DOHH2 (cell line): ENCODE measurements around the gene FUT8.

Experiments
- H3F3A ChIP-seq: fragments of 200-600 bp; sonication (generic), shearing (Covaris generic); 2 replicates; pipeline ENCODE4 v1.6.0; 2016; ENCODE audit warnings: antibody characterized with exemption, mild to moderate bottlenecking; ENCODE audit not compliant: control insufficient read depth, insufficient read depth
- H3K27ac ChIP-seq: fragments of 200-600 bp; sonication (generic); 2 replicates; pipeline ENCODE4 v1.5.1; 2014; ENCODE audit warnings: low read depth, mild to moderate bottlenecking, low read length, moderate library complexity
- H3K27me3 ChIP-seq: fragments of 200-600 bp; sonication (generic); 2 replicates; pipeline ENCODE4 v1.6.1; 2014; ENCODE audit warnings: mild to moderate bottlenecking, low read length, mixed read lengths; ENCODE audit not compliant: control insufficient read depth
- H3K36me3 ChIP-seq: fragments of 200-600 bp; sonication (generic); 2 replicates; pipeline ENCODE4 v1.6.1; 2014; ENCODE audit warnings: mild to moderate bottlenecking, low read length, moderate library complexity, mixed read lengths; ENCODE audit not compliant: control insufficient read depth
- H3K4me1 ChIP-seq: fragments of 200-600 bp; sonication (generic); 2 replicates; pipeline ENCODE4 v1.6.1; 2014; ENCODE audit warnings: mild to moderate bottlenecking, low read length, mixed read lengths; ENCODE audit not compliant: control insufficient read depth
- H3K4me2 ChIP-seq: fragments of 200-600 bp; sonication (generic); 2 replicates; pipeline ENCODE4 v1.6.0; 2014; ENCODE audit warnings: mild to moderate bottlenecking, low read length, moderate library complexity
- H3K4me3 ChIP-seq: fragments of 200-600 bp; sonication (generic); 2 replicates; pipeline ENCODE4 v1.5.1; 2014; ENCODE audit warnings: mild to moderate bottlenecking, low read length, mixed read lengths
- H3K79me2 ChIP-seq: fragments of 200-600 bp; sonication (generic); 2 replicates; pipeline ENCODE4 v1.6.1; 2014; ENCODE audit warnings: mild to moderate bottlenecking, low read length, mixed read lengths; ENCODE audit not compliant: control insufficient read depth
- H3K9me2 ChIP-seq: fragments of 200-600 bp; sonication (generic); replicated peaks from 2 replicates; pipeline ENCODE4 v1.6.1; 2014; ENCODE audit warnings: mild to moderate bottlenecking, low read length, mixed read lengths; ENCODE audit not compliant: control insufficient read depth
- H3K9me3 ChIP-seq: fragments of 200-600 bp; sonication (generic); 2 replicates; pipeline ENCODE4 v1.6.1; 2014; ENCODE audit warnings: antibody characterized with exemption, low read length, mixed read lengths; ENCODE audit not compliant: control insufficient read depth, insufficient read depth
- H4K20me1 ChIP-seq: fragments of 200-600 bp; sonication (generic); 2 replicates; pipeline ENCODE4 v1.6.0; 2014; ENCODE audit warnings: low read depth, mild to moderate bottlenecking, antibody characterized with exemption, low read length, moderate library complexity; ENCODE audit not compliant: control insufficient read depth, insufficient read depth
- CTCF ChIP-seq: fragments of 200-600 bp; sonication (generic); IDR thresholded peaks from one replicate; pipeline ENCODE4 v1.5.1; 2014; ENCODE audit warnings: antibody characterized with exemption, mild to moderate bottlenecking, low read depth, low read length; ENCODE audit not compliant: poor library complexity, severe bottlenecking
- EZH2phosphoT487 ChIP-seq: fragments of 200-600 bp; sonication (generic); IDR thresholded peaks from 2 replicates; pipeline ENCODE4 v1.6.1; 2017; ENCODE audit warnings: borderline replicate concordance, mild to moderate bottlenecking, antibody characterized with exemption, low read length, moderate library complexity, mixed read lengths

Gene FUT8

DNA sequence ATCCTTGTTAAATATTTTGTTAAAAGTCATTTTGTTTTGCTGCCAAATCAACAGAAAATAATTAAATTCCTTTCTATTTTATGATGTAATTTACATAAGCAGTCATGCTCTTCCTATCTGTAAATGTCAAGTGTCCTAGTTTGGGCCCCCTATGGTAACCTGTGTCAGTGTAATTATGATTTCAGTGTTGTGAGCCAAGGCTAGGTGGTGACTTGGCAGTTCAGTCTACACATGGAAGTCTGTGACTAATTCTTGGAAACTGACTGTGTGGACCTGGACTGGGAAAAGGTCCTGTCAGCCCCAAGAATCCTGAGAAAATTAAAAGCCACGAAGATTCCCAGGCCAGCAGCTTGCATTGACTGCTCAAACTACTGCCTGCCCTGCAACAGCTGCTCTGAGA is 371.0 kb downstream of the FUT8 start:
- no peak overlapping the region for H3K4me3 ChIP-seq
- no peaks in the 10 kb centered on the region for H4K20me1 ChIP-seq
- no peaks in the 10 kb centered on the region for H3K9me2 ChIP-seq
- H3K9me3 ChIP-seq = no peaks in the 10 kb centered on the region
- peaks cover 10% of the 10 kb centered on the region for H3K27me3 ChIP-seq
- TF ChIP-seq CTCF = no peak
- no peak for TF ChIP-seq EZH2phosphoT487
- H3K27ac ChIP-seq = no peak overlapping the region
- H3K4me2 ChIP-seq = no peak overlapping the region
- no peaks in the 10 kb centered on the region for H3K79me2 ChIP-seq
- no peaks in the 10 kb centered on the region for H3K4me1 ChIP-seq
- H3F3A ChIP-seq = no peaks in the 10 kb centered on the region
- H3K36me3 ChIP-seq = no peaks in the 10 kb centered on the region

DNA sequence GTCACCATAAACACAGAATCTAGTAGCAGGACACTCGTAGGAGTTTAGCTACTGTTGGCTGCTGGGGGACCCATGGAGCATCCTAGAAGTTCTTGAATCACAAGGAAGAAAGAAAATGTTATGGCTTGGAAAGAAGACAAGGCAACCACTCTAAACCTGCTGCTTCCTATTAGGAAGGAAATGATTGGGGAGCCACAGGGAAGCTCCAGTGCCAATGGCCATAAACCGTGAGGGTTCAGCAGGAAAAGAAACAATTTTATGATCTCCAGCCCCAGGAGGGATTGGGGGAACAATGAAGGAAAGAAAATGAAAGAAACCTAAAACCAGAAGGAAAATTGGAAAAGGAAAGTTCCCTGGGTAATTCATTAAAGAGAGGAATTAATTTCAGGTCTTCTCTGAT is 372.0 kb downstream of the FUT8 start:
- Histone ChIP-seq H3K9me2 (no peaks in the 10 kb centered on the region), H4K20me1 (no peaks in the 10 kb centered on the region), H3K4me3 (no peak overlapping the region), H3K4me1 (no peaks in the 10 kb centered on the region), H3K27me3 (peaks cover 9% of the 10 kb centered on the region), H3K9me3 (no peaks in the 10 kb centered on the region), H3K27ac (no peak overlapping the region), H3K79me2 (no peaks in the 10 kb centered on the region), H3K4me2 (no peak overlapping the region), H3F3A (no peaks in the 10 kb centered on the region), H3K36me3 (no peaks in the 10 kb centered on the region)
- no peak for TF ChIP-seq EZH2phosphoT487
- TF ChIP-seq CTCF = no peak

GRCh38 chr14:65787461-65787860 is 374.9 kb downstream of the FUT8 start:
- H3K79me2 ChIP-seq = no peaks in the 10 kb centered on the region
- H3K4me2 ChIP-seq = no peak overlapping the region
- H3K27ac ChIP-seq = no peak overlapping the region
- no peaks in the 10 kb centered on the region for H3F3A ChIP-seq
- no peaks in the 10 kb centered on the region for H3K9me2 ChIP-seq
- no peaks in the 10 kb centered on the region for H3K9me3 ChIP-seq
- H3K36me3 ChIP-seq = no peaks in the 10 kb centered on the region
- no peak overlapping the region for H3K4me3 ChIP-seq
- H3K4me1 ChIP-seq = no peaks in the 10 kb centered on the region
- H4K20me1 ChIP-seq = no peaks in the 10 kb centered on the region
- TF ChIP-seq EZH2phosphoT487 = no peak
- no peak for TF ChIP-seq CTCF
- H3K27me3 ChIP-seq = peaks cover 3% of the 10 kb centered on the region; the same call in 1 of the 2 replicates

- Histone ChIP-seq H3K9me3 (no peaks in the 10 kb centered on the region), H3K4me3 (no peak overlapping the region), H3K4me1 (no peaks in the 10 kb centered on the region), H4K20me1 (no peaks in the 10 kb centered on the region), H3K36me3 (no peaks in the 10 kb centered on the region), H3K79me2 (no peaks in the 10 kb centered on the region), H3K27ac (no peak overlapping the region), H3K9me2 (no peaks in the 10 kb centered on the region), H3K4me2 (no peak overlapping the region), H3F3A (no peaks in the 10 kb centered on the region), H3K27me3 (peaks cover 3% of the 10 kb centered on the region; the same call in 1 of the 2 replicates)
- TF ChIP-seq EZH2phosphoT487 = no peak
- TF ChIP-seq CTCF = no peak
Observed at GRCh38 chr14:65788876-65789275, 376.3 kb downstream of the FUT8 start.
